Endothelial cell (in vitro differentiated cells): ENCODE data around the gene LACTB. TPM values are rescaled to one million over a fixed set of nuclear protein-coding genes. Genes with fewer than 3 reads are reported as not detected.

Experiments used
- DNase-seq: peaks from one replicate; pipeline ENCODE4 v3.0.0; 2021; ENCODE audit warnings: low spot score
- H3K27ac Mint-ChIP-seq: one replicate; pipeline ENCODE4 v1.8.0; 2021; ENCODE audit warnings: mixed read lengths, inconsistent platforms; ENCODE audit not compliant: unreplicated experiment
- H3K27me3 Mint-ChIP-seq: one replicate; pipeline ENCODE4 v1.8.0; 2021; ENCODE audit warnings: mild to moderate bottlenecking, moderate library complexity, mixed read lengths, inconsistent platforms; ENCODE audit not compliant: unreplicated experiment
- H3K36me3 Mint-ChIP-seq: one replicate; pipeline ENCODE4 v1.8.0; 2021; ENCODE audit warnings: mild to moderate bottlenecking, low read depth, mixed read lengths, inconsistent platforms; ENCODE audit not compliant: unreplicated experiment
- H3K4me1 Mint-ChIP-seq: one replicate; pipeline ENCODE4 v1.8.0; 2021; ENCODE audit warnings: mild to moderate bottlenecking, mixed read lengths, inconsistent platforms; ENCODE audit not compliant: unreplicated experiment
- H3K4me3 Mint-ChIP-seq: one replicate; pipeline ENCODE4 v1.8.0; 2021; ENCODE audit warnings: mild to moderate bottlenecking, mixed read lengths, inconsistent platforms; ENCODE audit not compliant: unreplicated experiment
- H3K9me3 Mint-ChIP-seq: one replicate; pipeline ENCODE4 v1.8.0; 2021; ENCODE audit warnings: mixed read lengths, inconsistent platforms; ENCODE audit not compliant: unreplicated experiment
- CTCF ChIP-seq: fragments of 200-600 bp; sonication (generic); IDR thresholded peaks from one replicate; pipeline ENCODE4 v1.5.0; 2021; ENCODE audit warnings: antibody characterized with exemption; ENCODE audit not compliant: unreplicated experiment
- total RNA-seq: library from RNA; stranded (reverse); fragmentation: NEBNext Ultra II Directional; extraction: Animal tissue kit (Norgen Biotek cat#: 25700); gene quantifications from one replicate; pipeline ENCODE4 v1.2.1, GENCODE V29; 2021; ENCODE audit not compliant: unreplicated experiment

Gene LACTB
- total RNA-seq, 1 donor from 2014 or later = 10.1 TPM

- H3K27ac Mint-ChIP-seq = peak overlapping the region; percentile 54
- peak; percentile 12 for DNase-seq
- H3K36me3 Mint-ChIP-seq = no peaks in the 10 kb centered on the region
- H3K4me1 Mint-ChIP-seq = peaks cover 6% of the 10 kb centered on the region
- H3K9me3 Mint-ChIP-seq = no peaks in the 10 kb centered on the region
- peaks cover 2% of the 10 kb centered on the region for H3K27me3 Mint-ChIP-seq
- TF ChIP-seq CTCF = no peak
- no peak overlapping the region for H3K4me3 Mint-ChIP-seq
These were observed 32.2 kb upstream of the LACTB start for GRCh38 chr15:63089260-63090043.

GRCh38 chr15:63090472-63090871 lies 31.2 kb upstream of the LACTB start:
- no peak for TF ChIP-seq CTCF
- no peaks in the 10 kb centered on the region for H3K9me3 Mint-ChIP-seq
- H3K36me3 Mint-ChIP-seq = no peaks in the 10 kb centered on the region
- H3K27ac Mint-ChIP-seq = no peak overlapping the region
- DNase-seq = no peak
- no peak overlapping the region for H3K4me3 Mint-ChIP-seq
- peaks cover 6% of the 10 kb centered on the region for H3K4me1 Mint-ChIP-seq
- H3K27me3 Mint-ChIP-seq = peaks cover 2% of the 10 kb centered on the region

GRCh38 chr15:63090887-63091286 lies 30.8 kb upstream of the LACTB start:
- Mint-ChIP-seq H3K27ac (no peak overlapping the region), H3K4me3 (no peak overlapping the region), H3K27me3 (peaks cover 2% of the 10 kb centered on the region), H3K36me3 (no peaks in the 10 kb centered on the region), H3K4me1 (peaks cover 6% of the 10 kb centered on the region), H3K9me3 (no peaks in the 10 kb centered on the region)
- TF ChIP-seq CTCF = no peak
- DNase-seq = no peak

- H3K4me3 Mint-ChIP-seq = no peak overlapping the region
- H3K27me3 Mint-ChIP-seq = peaks cover 2% of the 10 kb centered on the region
- H3K27ac Mint-ChIP-seq = no peak overlapping the region
- DNase-seq = no peak
- no peak for TF ChIP-seq CTCF
- no peaks in the 10 kb centered on the region for H3K9me3 Mint-ChIP-seq
- no peaks in the 10 kb centered on the region for H3K36me3 Mint-ChIP-seq
- peaks cover 6% of the 10 kb centered on the region for H3K4me1 Mint-ChIP-seq
These were observed 29.8 kb upstream of the LACTB start for GRCh38 chr15:63091679-63092446.
